ENCODE data around the gene AICDA.
A peak's percentile ranks its signal among the peaks of the same experiment; 100 is the strongest.
"Not testable (repeated sequence)": the region's sequence is repeated elsewhere in the genome, so short reads cannot be mapped to it uniquely, and the experiment has no call there.

AICDA gene

DNA sequence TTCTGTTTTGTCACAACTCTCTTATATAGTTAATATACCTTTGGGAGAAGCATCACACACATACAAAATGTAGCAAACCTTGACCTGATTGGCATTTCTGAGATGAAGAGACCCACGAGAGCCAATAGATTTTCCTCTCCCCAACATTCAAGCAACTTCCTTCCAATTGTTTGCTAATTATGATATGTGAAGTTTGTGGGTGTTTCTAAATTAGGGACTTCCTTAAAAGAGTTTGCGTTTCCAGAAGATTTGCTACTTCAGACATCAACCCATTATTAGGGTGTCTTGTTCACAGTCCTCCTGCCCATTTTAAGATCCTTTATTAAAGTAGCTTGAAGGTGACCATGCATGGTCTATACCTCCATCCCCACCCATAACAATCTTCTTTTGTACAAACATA, 9.4 kb downstream of the AICDA start:
- Histone ChIP-seq H3K4me1 (peaks cover 10 to 66% (median 22%) of the 10 kb centered on the region in 10 experiments), H3K9ac (no peak overlapping the region), H3K4me2 (peak overlapping the region; percentile 13 to 80 (median 62)), H3K4me3 (no peak overlapping the region), H3K27me3 (no peaks in the 10 kb centered on the region), H3K36me3 (no peaks in the 10 kb centered on the region), H3K27ac (no peak overlapping the region; a peak in 1 of 22 replicates), H4K20me1 (no peaks in the 10 kb centered on the region), H3K9me3 (replicated peaks in 1 of 11) (peaks cover 0 to 6% (median 0%) of the 10 kb centered on the region in 11 experiments; a peak in 2 of 22 replicates)
- TF ChIP-seq Cebpa-rat (IDR thresholded peaks at IDR 0.05) = no peak

DNA sequence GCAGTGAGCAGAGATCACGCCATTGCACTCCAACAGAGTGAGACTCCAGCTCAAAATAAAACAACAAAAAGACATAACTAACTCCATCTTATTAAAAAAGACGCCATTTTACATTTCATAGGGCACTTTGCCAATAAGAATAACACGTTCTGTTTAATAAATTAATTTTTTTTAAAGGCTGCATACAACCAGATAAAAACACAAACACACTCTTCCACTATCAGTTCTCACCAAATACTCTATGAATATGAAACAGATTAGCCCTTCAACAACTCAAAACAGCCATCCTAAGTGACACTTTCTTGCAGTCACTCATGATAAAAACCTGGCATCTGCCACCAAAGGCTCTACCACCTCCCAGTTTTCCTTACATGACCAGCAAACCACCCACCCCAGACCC, 16.1 kb downstream of the AICDA start:
- Histone ChIP-seq H3K27ac (no peak overlapping the region), H3K4me2 (no peak overlapping the region), H4K20me1 (no peaks in the 10 kb centered on the region), H3K27me3 (no peaks in the 10 kb centered on the region), H3K9ac (no peak overlapping the region), H3K4me3 (no peak overlapping the region), H3K36me3 (no peaks in the 10 kb centered on the region), H3K4me1 (peaks cover 0 to 14% (median 0%) of the 10 kb centered on the region in 10 experiments; a peak in 6 of 20 replicates), H3K9me3 (replicated peaks in 1 of 11) (no peaks in the 10 kb centered on the region)
- TF ChIP-seq Cebpa-rat (IDR thresholded peaks at IDR 0.05) = no peak

DNA sequence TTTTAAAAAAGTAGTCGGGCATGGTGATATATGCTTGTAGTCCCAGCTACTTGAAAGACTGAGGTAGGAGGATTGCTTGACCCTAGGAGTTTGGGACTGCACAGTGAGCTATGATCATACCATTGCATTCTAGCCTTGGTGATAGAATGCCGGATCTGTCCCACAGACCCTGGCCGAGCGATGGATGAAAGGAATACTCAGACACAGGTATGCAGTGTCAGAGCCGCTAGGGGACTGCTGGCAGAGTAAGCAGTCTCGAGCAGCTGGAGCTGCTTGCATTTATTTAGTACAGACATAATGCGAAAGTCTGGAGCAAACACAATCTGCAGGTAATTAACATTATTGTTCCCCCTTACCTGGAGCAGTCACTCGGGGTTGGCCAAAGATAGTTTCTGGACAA, 18.6 kb downstream of the AICDA start:
- H4K20me1 ChIP-seq = no peaks in the 10 kb centered on the region
- H3K36me3 ChIP-seq = no peaks in the 10 kb centered on the region
- no peak overlapping the region for H3K9ac ChIP-seq
- no peak overlapping the region for H3K27ac ChIP-seq
- H3K27me3 ChIP-seq = no peaks in the 10 kb centered on the region
- no peak overlapping the region for H3K4me2 ChIP-seq
- H3K4me1 ChIP-seq = peaks cover 0 to 31% (median 2%) of the 10 kb centered on the region in 10 experiments; a peak in 10 of 20 replicates
- H3K4me3 ChIP-seq = no peak overlapping the region
- no peaks in the 10 kb centered on the region for H3K9me3 ChIP-seq (replicated peaks in 1 of 11)
- TF ChIP-seq Cebpa-rat (IDR thresholded peaks at IDR 0.05) = no peak

DNA sequence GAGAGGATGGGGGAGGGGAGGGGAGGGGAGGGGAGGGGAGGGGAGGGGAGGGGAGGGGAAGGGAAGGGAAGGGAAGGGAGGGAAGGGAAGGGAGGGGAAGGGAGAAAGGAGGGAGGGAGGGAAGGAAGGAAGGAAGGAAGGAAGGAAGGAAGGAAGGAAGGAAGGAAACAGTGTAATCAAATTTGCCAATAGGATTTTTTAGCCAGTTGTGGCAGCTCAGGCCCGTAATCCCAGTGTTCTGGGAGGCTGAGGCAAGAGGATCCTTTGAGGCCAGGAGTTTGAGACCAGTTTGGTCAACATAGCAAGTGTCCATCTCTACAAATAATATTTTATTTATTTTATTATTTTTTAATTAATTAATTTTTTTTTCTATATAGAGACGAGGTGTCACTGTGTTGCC, 19.4 kb downstream of the AICDA start:
- no peak overlapping the region for H3K27ac ChIP-seq
- no peaks in the 10 kb centered on the region for H4K20me1 ChIP-seq
- H3K4me1 ChIP-seq = peaks cover 0 to 39% (median 2%) of the 10 kb centered on the region in 10 experiments; a peak in 10 of 20 replicates
- H3K4me3 ChIP-seq = no peak overlapping the region
- H3K36me3 ChIP-seq = no peaks in the 10 kb centered on the region
- H3K9me3 ChIP-seq (replicated peaks in 1 of 11) = no peaks in the 10 kb centered on the region
- no peak for TF ChIP-seq Cebpa-rat (IDR thresholded peaks at IDR 0.05)
- no peak overlapping the region for H3K9ac ChIP-seq
- no peaks in the 10 kb centered on the region for H3K27me3 ChIP-seq
- H3K4me2 ChIP-seq = no peak overlapping the region

GRCh38 chr12:8590842-8591545, 21.7 kb downstream of the AICDA start:
- TF ChIP-seq Cebpa-rat (IDR thresholded peaks at IDR 0.05) = peak in 1 of 11 experiments; percentile 18; a peak in 1 of 22 replicates
- Histone ChIP-seq H3K9me3 (replicated peaks in 1 of 11) (no peaks in the 10 kb centered on the region), H3K36me3 (no peaks in the 10 kb centered on the region), H4K20me1 (no peaks in the 10 kb centered on the region), H3K4me2 (peak overlapping the region in 7 of 11 experiments; percentile 2 to 58 (median 31); a peak in 7 of 22 replicates), H3K27me3 (no peaks in the 10 kb centered on the region), H3K4me1 (peaks cover 0 to 46% (median 2%) of the 10 kb centered on the region in 10 experiments; a peak in 10 of 20 replicates), H3K27ac (0 out of 22 replicates have a peak overlapping the region, but pooled peaks of 2 of the 11 experiments have one; percentile 4 to 26), H3K9ac (no peak overlapping the region), H3K4me3 (no peak overlapping the region)

DNA sequence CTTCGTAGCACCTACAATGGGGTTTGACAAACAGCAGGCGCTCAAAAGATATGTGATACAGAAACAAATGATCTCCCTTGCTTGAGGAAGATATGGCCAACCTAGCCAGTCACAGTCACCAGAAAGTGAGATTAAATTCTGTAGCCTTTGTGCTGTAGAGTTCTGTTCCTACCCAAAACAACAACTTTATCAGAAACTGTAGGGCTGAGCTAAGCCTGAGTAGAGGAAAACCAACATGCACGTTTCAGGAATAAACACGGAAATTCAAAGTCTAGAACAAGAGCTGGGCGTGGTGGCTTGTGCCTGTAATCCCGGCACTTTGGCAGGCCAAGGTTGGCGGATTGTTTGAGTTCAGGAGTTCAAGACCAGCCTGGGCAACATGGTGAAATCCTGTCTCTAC, 23.0 kb downstream of the AICDA start:
- Histone ChIP-seq H3K27ac (0 out of 22 replicates have a peak overlapping the region, but pooled peaks of 1 of the 11 experiments have one; percentile 4), H3K4me2 (peak overlapping the region in 2 of 11 experiments; percentile 45 to 58; a peak in 4 of 22 replicates), H3K9ac (no peak overlapping the region), H4K20me1 (no peaks in the 10 kb centered on the region), H3K36me3 (no peaks in the 10 kb centered on the region), H3K9me3 (replicated peaks in 1 of 11) (no peaks in the 10 kb centered on the region), H3K4me3 (no peak overlapping the region), H3K27me3 (no peaks in the 10 kb centered on the region), H3K4me1 (peaks cover under 1 to 59% (median 6%) of the 10 kb centered on the region in 10 experiments)
- no peak for TF ChIP-seq Cebpa-rat (IDR thresholded peaks at IDR 0.05)

DNA sequence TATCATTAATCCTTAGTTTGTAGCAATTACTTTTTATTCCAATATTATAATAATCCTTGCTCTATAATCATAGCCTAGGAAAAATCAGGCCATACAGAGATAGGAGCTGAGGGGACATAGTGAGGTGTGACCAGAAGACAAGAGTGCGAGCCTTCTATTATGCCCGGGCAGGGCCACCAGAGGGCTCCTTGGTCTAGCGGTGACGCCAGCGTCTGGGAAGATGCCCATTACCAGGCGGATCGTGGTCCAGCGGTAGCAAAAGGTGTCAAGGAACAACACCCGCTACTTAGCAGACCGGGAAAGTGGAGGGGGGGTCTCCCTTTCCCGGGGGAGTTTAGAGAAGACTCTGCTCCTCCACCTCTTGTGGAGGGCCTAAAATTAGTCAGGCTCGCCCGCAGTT, 28.2 kb downstream of the AICDA start:
- not testable (repeated sequence) for H4K20me1 ChIP-seq; H3K36me3 ChIP-seq; H3K4me3 ChIP-seq; H3K27me3 ChIP-seq; H3K9me3 ChIP-seq (replicated peaks in 1 of 11)
- Histone ChIP-seq H3K9ac (peak overlapping the region in 3 of 11 experiments; percentile 70 to 73 (median 72); a peak in 6 of 22 replicates), H3K27ac (peak overlapping the region in 7 of 11 experiments; percentile 36 to 95 (median 68); a peak in 12 of 22 replicates), H3K4me2 (peak overlapping the region; percentile 48 to 90 (median 65)), H3K4me1 (peaks cover 35 to 66% (median 45%) of the 10 kb centered on the region in 10 experiments)

DNA sequence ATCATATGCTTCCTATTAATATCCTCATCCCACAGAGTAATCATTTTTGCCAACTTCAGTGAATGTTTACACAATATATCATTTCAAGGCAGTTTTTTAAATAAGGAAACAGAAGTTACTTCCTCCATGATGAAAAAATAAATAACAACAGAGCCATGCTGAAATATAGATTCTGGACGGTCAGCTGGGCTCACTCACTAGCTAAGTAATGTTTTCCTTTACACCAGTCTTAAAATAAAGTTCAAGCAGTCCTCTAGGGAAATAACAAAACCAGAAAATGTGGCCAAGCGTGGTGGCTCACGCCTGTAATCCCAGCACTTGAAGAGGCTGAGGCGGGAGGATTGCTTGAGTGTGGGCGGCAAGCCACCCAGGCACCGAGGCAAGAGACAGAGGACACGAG, 28.7 kb downstream of the AICDA start:
- no peaks in the 10 kb centered on the region for H3K36me3 ChIP-seq
- H3K9ac ChIP-seq = peak overlapping the region in 4 of 11 experiments; percentile 24 to 73 (median 71); a peak in 7 of 22 replicates
- no peaks in the 10 kb centered on the region for H3K27me3 ChIP-seq
- H3K4me3 ChIP-seq = no peak overlapping the region
- peak overlapping the region; percentile 48 to 90 (median 65) for H3K4me2 ChIP-seq
- no peaks in the 10 kb centered on the region for H4K20me1 ChIP-seq
- no peak for TF ChIP-seq Cebpa-rat (IDR thresholded peaks at IDR 0.05)
- H3K4me1 ChIP-seq = peaks cover 40 to 66% (median 50%) of the 10 kb centered on the region in 10 experiments
- H3K9me3 ChIP-seq (replicated peaks in 1 of 11) = no peaks in the 10 kb centered on the region
- peak overlapping the region in 10 of 11 experiments; percentile 31 to 95 (median 51); a peak in 16 of 22 replicates for H3K27ac ChIP-seq

DNA sequence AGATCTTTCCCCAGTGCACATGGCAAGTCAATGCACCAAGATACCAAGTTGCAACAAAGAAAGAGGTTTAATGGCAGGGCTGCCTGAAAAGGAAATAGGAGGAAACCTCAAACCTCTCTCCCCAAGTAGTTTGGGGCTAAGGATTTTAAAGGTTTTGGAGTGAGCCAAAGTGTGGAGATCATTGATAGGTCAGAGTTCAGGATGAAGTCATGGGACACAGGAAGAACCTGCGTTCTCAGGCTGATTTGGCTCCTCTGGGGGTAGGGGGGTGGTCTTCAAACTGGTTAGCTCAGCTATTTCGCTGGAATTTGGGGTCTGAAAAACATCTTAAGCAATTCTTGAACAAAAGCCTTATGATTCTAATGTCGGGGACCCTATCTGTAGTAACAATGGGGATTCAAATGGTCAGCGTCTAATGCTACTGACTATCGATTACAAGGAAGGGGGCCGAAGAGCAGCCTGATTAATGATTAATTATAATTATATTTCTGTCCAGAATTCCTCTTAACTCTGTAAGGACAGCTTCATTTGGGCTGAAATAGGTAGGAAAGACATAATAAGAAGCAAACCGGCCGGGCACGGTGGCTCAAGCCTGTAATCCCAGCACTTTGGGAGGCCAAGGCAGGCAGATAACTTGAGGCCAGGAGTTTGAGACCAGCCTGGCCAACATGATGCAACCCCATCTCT, 31.4 kb downstream of the AICDA start:
- Histone ChIP-seq H3K36me3 (no peaks in the 10 kb centered on the region), H3K4me3 (no peak overlapping the region), H3K9ac (no peak overlapping the region), H4K20me1 (no peaks in the 10 kb centered on the region), H3K27ac (0 out of 22 replicates have a peak overlapping the region, but pooled peaks of 1 of the 11 experiments have one; percentile 1), H3K4me2 (peak overlapping the region; percentile 10 to 58 (median 46); a peak in 15 of 22 replicates), H3K27me3 (0 out of 22 replicates have a peak, but pooled peaks cover 0 to 3% (median 0%) of the 10 kb centered on the region in 11 experiments), H3K4me1 (peaks cover 55 to 73% (median 67%) of the 10 kb centered on the region in 10 experiments), H3K9me3 (replicated peaks in 1 of 11) (no peaks in the 10 kb centered on the region)
- no peak for TF ChIP-seq Cebpa-rat (IDR thresholded peaks at IDR 0.05)

Data from BLaER1 treated with 17β-estradiol and CSF1 and Interleukin-3, amounts not matched to agents 10 nM and 100 nM (cell line).